ENCODE data around the gene GABARAPL2.

DNA sequence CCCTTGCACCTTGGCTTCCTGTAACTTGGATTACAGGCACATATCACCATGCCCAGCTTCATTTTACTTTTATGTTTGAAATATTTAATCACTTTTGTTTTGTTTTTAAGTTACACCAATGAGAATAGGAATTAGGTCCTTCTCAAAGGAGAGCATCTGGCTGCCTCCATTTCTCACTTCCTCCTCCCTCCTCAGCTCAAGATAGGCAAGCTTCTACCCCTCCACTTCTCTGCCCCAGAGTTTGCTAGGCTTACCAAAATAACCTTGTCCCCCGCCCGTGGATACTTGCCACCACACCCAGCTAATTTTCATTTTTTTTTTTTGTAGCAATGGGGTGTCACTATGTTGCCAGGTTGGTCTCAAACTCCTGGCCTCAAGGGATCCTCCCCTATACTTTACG is 17.9 kb downstream of the GABARAPL2 start:
- TF ChIP-seq POLR2A (IDR thresholded peaks at IDR 0.05; ENCODE audit: low read length) (no peak), GATA1 (IDR thresholded peaks at IDR 0.05; ENCODE audit: low read depth, low read length) (no peak)
